Measurements from ENCODE around the gene ACTN2. TPM values are rescaled to one million over a fixed set of nuclear protein-coding genes. Genes with fewer than 3 reads are reported as not detected.

The ACTN2 gene
- total RNA-seq, 2 experiments from 2014 or later: 0.28 TPM; not detected in 1

DNA sequence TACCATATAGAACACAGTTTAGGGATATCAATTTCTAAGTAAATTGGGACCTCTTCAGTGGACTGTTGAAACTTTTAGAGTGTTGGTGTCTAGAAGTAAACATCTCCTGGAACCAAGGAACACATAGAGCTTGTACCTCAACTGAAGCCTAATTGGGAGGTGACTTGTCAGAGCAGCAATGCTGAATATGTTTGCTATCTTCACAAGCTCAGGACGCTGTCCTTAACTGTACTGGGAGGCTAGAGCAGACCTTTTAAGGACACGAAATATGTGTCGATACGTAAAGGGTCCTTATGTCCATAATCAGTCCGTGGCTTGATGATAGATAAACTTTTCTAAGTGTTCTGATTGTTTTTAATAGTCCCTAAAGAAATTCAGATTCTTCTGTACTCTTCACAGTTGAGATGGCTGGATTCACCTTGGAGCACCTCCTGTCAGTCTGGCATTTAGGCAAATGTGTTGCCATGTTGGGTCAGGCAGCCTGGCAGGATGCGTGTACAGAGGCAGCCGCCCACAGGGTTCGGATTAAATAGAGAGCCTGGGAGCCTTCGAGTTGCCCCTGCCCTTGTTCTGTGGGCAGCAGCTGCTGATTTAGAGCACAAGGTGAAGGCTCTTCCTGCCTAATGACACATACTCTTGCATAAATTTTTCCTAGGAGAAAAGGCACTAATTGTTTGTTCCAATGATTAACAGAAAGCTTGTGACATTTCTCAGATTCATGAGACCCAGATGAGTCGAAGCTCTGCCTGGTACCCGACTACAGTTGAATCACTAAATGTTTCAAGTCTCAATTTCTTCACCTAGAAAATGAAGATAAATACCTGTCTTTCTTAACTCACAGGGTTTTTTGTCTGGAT is 3.6 kb downstream of the ACTN2 start:
- H3K4me1 Mint-ChIP-seq (ENCODE audit: low read depth): peaks cover 25% of the 10 kb centered on the region

DNA sequence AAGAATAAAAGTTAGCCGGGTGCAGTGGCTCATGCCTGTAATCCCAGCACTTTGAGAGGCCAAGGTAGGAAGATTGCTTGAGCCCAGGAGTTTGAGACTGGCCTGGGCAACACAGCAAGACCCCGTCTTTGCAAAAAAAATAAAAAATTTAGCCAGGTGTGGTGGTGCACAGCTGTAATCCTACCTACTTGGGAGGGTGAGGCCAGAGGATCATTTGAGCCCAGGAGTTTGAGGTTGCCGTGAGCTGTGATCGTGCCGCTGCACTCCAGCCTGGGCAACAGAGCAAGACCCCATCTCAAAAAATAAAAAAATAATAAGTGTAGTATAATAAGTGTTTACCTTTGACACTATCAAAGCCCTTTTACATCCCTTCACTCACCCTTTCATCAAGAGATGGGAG is 5.0 kb downstream of the ACTN2 start:
- ChIA-PET POLR2A (no interaction called here), CTCF (interaction anchor here (0.7 kb wide), 1 partner anchor 1276 kb away, joined by 3 read pairs; no protein-coding TSS in a partner anchor)
- Histone ChIP-seq H3K36me3 (ENCODE audit: insufficient read depth, low read length) (no peaks in the 10 kb centered on the region), H3K27ac (ENCODE audit: low read depth in 1 of 2, low read length in 2 of 2) (no peak overlapping the region), H3K4me1 (ENCODE audit: insufficient read depth, low read length) (peaks cover 14% of the 10 kb centered on the region), H3K9me3 (ENCODE audit: control insufficient read depth in 1 of 2, insufficient read depth in 1 of 2, low read length in 2 of 2) (no peaks in the 10 kb centered on the region), H3K27me3 (ENCODE audit: control insufficient read depth in 1 of 2, insufficient read depth in 2 of 2, low read length in 2 of 2) (peaks cover 23 to 56% of the 10 kb centered on the region in 2 experiments), H3K4me3 (ENCODE audit: low read length) (no peak overlapping the region)
- H3K27ac Mint-ChIP-seq: no peak overlapping the region
- H3K36me3 Mint-ChIP-seq (ENCODE audit: low read depth): no peaks in the 10 kb centered on the region
- peaks cover 14% of the 10 kb centered on the region for H3K4me1 Mint-ChIP-seq (ENCODE audit: low read depth)
- intact Hi-C loops (cut with DNase I, micrococcal nuclease): no loop called here
- H3K27me3 Mint-ChIP-seq: peaks cover 70% of the 10 kb centered on the region
- no peak for ATAC-seq (ENCODE audit: poor library complexity)
- DNase-seq: no peak
- TF ChIP-seq, protein P1, sequence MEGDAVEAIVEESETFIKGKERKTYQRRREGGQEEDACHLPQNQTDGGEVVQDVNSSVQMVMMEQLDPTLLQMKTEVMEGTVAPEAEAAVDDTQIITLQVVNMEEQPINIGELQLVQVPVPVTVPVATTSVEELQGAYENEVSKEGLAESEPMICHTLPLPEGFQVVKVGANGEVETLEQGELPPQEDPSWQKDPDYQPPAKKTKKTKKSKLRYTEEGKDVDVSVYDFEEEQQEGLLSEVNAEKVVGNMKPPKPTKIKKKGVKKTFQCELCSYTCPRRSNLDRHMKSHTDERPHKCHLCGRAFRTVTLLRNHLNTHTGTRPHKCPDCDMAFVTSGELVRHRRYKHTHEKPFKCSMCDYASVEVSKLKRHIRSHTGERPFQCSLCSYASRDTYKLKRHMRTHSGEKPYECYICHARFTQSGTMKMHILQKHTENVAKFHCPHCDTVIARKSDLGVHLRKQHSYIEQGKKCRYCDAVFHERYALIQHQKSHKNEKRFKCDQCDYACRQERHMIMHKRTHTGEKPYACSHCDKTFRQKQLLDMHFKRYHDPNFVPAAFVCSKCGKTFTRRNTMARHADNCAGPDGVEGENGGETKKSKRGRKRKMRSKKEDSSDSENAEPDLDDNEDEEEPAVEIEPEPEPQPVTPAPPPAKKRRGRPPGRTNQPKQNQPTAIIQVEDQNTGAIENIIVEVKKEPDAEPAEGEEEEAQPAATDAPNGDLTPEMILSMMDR (IDR thresholded peaks at IDR 0.05): no peak
- no peak overlapping the region for H3K4me3 Mint-ChIP-seq
- H3K9me3 Mint-ChIP-seq: no peaks in the 10 kb centered on the region

More for the DNA sequence above, 3.6 kb downstream of the ACTN2 start:
- Histone ChIP-seq H3K4me3 (ENCODE audit: low read length) (no peak overlapping the region), H3K27me3 (ENCODE audit: control insufficient read depth in 1 of 2, insufficient read depth in 2 of 2, low read length in 2 of 2) (peaks cover 23 to 56% of the 10 kb centered on the region in 2 experiments), H3K36me3 (ENCODE audit: insufficient read depth, low read length) (no peaks in the 10 kb centered on the region), H3K27ac (ENCODE audit: low read depth in 1 of 2, low read length in 2 of 2) (no peak overlapping the region), H3K4me1 (ENCODE audit: insufficient read depth, low read length) (peaks cover 17% of the 10 kb centered on the region), H3K9me3 (ENCODE audit: control insufficient read depth in 1 of 2, insufficient read depth in 1 of 2, low read length in 2 of 2) (no peaks in the 10 kb centered on the region)
- no peak for DNase-seq
- Mint-ChIP-seq H3K4me3 (no peak overlapping the region), H3K27me3 (peaks cover 76% of the 10 kb centered on the region), H3K36me3 (ENCODE audit: low read depth) (no peaks in the 10 kb centered on the region), H3K27ac (no peak overlapping the region), H3K9me3 (no peaks in the 10 kb centered on the region)
- TF ChIP-seq, protein P1 (IDR thresholded peaks at IDR 0.05): no peak
- intact Hi-C loops (cut with DNase I, micrococcal nuclease): loop anchor here in 1 of 2 experiments (2.0 kb wide), 1 partner anchor 101 kb away; no protein-coding TSS in a partner anchor
- no peak for ATAC-seq (ENCODE audit: poor library complexity)
- ChIA-PET POLR2A (no interaction called here), CTCF (no interaction called here)

DNA sequence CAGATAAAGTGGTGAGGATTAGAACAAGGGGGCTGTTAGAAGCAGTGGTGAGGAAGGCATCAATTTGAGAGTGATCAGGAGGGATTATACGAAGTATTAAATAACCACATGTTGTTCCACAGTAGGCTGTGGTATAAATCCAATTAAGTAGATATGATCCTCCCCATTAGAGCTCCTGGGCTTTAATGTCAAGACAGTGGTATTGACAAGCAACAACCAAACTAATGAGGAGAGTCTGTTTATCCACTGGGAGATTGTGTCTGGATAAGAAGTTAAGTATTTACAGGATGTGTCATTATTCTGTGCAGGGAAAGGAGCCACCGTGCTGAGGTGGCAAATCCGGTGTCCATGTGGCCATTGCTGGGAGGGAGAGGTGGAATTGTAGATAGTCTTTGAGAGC is 5.8 kb downstream of the ACTN2 start:
- TF ChIP-seq, protein P1 (IDR thresholded peaks at IDR 0.05): no peak
- H3K36me3 ChIP-seq (ENCODE audit: insufficient read depth, low read length): no peaks in the 10 kb centered on the region
- intact Hi-C loops (cut with DNase I, micrococcal nuclease): no loop called here
- ATAC-seq (ENCODE audit: poor library complexity) (no peak), DNase-seq (no peak)
- ChIA-PET CTCF (no interaction called here), POLR2A (no interaction called here)
- no peak overlapping the region for H3K4me3 Mint-ChIP-seq
- H3K4me1 ChIP-seq (ENCODE audit: insufficient read depth, low read length): peaks cover 7% of the 10 kb centered on the region
- H3K9me3 ChIP-seq (ENCODE audit: control insufficient read depth in 1 of 2, insufficient read depth in 1 of 2, low read length in 2 of 2): no peaks in the 10 kb centered on the region
- H3K27ac ChIP-seq (ENCODE audit: low read depth in 1 of 2, low read length in 2 of 2): no peak overlapping the region
- peaks cover 72% of the 10 kb centered on the region for H3K27me3 Mint-ChIP-seq
- peaks cover 10% of the 10 kb centered on the region for H3K4me1 Mint-ChIP-seq (ENCODE audit: low read depth)
- no peaks in the 10 kb centered on the region for H3K36me3 Mint-ChIP-seq (ENCODE audit: low read depth)
- peaks cover 20 to 56% of the 10 kb centered on the region in 2 experiments for H3K27me3 ChIP-seq (ENCODE audit: control insufficient read depth in 1 of 2, insufficient read depth in 2 of 2, low read length in 2 of 2)
- H3K9me3 Mint-ChIP-seq: no peaks in the 10 kb centered on the region
- H3K4me3 ChIP-seq (ENCODE audit: low read length): no peak overlapping the region
- H3K27ac Mint-ChIP-seq: no peak overlapping the region

Data from CD4-positive, alpha-beta T cell (primary cell).